Daoy (cell line): ENCODE measurements around the gene CTU2. TPM values are rescaled to one million over a fixed set of nuclear protein-coding genes. Genes with fewer than 3 reads are reported as not detected.

Experiments used
- DNase-seq: peaks from one replicate; pipeline ENCODE4 v3.0.0-alpha.2; 2015; ENCODE audit warnings: low read depth
- total RNA-seq: library from RNA; depleted of rRNA; stranded (reverse); fragments of >200 nt; shearing (Covaris generic); gene quantifications from 2 replicates; pipeline ENCODE4 v1.2.3, GENCODE V29; 2014

CTU2 gene
- total RNA-seq, 1 experiment from 2014 or later = 22.0 TPM

DNA sequence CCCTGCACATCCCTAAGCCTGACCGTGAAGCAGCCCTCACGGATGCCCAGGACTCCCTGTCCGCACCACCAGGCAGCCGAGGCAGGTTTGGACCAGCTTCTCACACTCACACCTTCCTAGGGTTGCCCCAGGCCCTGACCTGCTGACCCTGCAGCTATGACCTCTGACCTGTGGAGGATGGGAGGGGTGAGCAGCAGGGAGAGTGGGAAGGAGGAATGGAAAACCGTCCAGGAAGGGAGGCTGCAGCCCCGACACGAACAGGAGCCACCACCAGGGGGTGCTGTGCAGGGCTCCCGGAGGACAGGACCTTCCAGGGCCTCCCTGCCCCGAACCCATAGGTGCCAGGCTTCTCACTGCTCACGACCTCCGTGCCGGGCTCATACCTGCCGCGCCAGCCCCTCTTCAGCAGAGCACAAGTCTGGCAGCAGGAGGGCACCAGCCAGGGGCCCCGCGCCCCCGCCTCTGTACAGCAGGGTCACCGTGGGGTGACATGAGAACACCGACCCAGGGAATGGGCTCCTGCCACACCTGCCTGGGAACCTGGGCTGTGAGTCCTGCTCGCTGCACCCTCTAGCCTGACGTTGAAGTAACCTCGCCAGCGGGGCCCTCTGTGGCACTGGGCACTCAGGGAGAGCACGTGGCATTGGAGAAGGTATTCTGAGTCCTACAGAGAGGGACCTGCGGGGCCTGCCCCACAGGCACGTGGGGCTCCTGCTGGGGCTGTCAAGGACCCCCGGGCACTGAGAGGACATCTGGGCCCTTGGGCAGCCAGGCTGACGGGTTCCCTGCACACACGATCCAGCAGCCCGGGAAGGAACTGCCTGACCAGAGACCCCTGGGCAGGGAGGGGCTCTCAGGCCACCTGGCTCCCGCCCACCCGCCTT lies 37.6 kb downstream of the CTU2 start:
- DNase-seq = peak; percentile 61

DNA sequence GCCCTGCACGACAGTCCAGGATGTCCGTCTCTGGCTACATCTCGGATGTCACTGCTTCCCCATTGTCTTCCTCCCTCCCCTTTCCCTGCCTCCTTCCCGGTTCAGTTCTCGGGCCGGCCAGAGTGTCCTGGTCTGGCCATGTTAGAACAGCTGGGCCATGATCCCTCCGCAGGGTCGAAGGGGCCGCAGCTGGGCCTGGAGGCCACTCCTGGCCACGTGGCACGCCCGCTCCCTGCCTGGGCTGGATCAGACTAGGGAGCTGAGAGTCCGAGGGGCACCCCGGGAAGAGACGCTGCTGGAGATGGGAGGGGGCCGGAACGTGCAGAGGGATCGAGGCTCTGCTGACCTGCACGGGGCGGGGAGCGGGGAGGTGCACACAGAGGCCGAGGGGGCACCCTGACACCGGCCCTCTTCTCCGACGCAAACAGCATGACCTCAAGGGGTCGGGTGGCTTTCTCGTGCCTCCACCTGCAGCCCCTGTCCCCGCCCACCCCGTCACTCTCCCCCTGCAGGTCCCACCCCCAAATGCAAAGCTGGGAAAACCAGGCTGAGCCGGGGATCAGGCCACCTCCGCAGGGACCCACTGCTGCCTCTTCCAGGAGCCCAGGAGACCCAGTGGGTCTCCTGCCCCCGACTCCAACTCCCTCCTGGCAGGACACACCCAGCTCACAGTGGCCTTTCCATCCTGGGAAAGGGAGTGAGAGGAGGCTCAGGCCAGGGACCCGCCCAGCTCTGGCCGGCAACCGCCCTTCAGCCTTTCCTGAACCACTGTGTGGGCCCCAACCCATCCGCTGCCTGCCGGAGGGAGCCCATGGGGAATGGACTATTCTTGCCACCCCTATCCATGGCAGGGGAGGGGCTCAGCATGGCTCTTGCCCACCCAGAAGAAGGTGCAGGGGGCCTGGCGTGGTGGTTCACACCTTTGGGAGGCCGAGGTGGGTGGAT lies 38.5 kb downstream of the CTU2 start:
- no peak for DNase-seq

DNA sequence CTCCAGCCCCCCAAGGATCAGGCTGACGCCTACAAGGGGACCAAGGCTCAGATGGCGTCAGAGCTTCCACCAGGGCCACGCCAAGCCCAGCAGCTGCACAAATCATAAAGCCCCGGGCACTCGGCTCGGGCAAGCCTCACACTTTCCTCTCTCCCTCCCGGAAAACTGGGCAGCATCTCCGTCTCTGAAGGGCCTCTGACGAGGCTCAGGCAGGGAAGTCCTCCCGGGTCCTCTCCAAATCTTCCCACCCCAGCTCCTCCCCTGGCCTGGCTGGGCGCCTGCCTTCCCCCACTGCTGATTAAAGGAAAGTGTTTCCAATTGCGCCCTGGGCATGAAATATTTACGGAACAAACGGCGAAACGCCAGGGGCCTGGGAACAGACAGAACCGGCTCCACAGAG lies 40.2 kb downstream of the CTU2 start:
- no peak for DNase-seq

DNA sequence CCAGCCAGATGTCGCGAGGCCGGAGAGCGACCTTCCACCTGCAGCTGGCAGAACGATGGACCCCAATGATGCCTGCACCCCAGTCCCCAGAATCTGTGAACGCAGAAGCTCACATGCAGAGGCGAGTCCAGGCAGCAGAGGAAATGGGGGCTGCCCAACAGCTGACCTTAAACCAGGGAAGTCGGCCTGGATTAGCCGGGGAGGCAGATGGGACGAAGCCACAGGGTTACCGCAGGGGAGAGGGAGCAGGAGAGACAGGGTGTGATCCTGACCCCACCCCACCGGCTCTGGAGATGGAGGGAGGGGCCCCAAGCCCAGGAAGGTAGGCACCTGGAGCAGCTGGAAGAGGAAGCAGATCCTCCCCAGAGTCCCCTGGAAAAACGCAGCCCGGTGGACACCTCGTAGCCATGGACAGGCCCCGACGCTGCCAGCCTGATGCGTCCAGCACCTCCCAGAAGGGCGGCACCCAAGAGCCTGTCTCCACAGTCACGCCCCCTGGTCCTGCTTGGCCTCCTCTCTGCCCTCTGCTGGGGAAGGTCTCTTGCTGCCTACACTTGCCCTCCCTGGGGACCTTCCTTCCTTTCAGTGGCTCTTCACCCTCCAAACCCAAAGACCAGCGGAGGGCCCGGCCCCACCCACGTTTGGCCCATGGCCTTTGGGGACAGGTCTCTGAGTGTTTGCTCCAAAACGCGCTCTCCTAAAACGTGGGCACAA lies 41.4 kb downstream of the CTU2 start:
- peak; percentile 34 for DNase-seq

DNA sequence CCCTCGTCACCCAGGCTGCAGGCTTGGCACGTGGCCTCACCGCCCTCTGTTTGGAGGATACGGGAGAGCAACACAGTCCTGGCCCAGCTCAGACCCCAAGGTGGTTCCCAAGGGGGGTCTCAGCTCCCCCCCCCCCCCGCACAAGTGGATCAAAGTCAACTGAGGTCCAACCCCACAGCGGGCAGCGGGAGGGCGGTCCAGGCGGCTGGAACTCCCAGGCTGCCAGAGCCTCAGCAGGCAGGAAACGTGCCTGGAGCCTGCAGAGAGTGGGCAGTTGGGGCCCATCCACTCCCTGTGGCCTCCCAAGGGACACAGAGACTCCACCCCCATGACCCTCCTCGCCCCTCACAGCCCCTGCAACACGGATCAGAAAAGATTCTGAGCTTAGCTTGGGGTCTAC lies 42.1 kb downstream of the CTU2 start:
- DNase-seq = no peak

DNA sequence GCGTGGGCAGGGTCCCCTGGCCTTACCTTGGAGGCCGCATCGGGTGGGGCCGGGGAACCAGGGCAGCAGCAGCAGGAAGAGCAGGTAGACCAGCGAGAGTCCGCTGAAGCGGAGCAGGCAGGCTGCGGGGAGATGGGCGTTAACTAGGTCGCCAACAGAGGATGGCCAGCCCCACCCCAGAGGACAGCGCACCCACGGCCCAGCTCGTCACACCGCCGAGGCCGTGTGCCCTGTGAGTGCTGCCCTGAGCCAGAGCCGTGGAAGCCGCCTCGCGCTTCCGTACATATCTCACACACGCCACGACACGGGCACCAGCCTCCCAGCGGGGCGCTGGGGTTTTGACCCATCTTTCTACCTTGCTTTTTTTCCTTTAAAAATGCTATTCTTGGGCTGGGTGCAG lies 43.1 kb downstream of the CTU2 start:
- DNase-seq = no peak

DNA sequence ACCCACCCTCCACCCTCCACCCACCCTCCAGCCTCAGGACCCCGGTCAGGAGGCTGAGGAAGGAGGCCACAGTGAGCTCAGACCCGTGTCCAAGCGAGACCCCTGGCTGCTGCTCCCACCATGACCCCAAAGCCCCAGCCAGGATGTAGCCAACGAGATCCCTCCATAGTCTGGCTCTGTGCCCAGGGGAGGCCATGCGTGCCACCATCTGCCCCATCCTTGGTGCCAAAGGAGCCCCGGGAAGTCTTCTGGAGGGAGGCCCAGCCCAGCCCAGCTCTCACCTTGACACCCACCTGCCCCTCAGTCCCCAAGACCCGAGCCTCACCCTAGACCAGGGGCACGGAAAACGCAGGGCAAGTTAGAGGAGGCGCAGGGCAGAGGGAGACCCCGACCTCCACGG lies 44.6 kb downstream of the CTU2 start:
- no peak for DNase-seq

DNA sequence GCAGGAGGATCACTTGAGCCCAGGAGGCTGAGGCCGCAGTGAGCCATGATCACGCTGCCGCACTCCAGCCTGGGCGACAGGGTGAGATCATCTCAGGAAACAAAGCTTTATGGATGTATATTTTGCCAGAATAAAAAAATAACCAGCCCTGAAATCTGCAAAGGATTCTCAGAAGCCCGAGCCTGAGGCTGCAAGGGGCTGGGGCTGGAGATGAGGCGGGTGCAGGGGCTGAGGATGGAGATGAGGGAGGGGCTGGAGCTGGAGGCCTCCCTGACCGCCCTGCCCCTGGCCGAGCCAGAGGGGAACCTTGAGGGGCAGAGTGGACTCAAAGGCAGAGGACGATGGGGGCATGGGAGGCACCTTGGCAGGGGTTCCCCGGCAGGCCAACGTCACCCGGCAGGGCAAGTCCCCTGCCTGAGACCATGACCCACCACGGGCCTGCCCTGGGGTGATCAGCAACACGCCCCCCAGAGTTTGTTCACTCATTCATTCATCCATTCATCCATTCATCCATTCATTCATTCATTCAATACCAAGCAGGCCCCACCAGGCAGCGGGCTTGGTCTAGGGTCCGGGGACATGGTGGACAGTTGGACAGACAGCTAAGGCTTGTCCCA lies 46.2 kb downstream of the CTU2 start:
- no peak for DNase-seq

DNA sequence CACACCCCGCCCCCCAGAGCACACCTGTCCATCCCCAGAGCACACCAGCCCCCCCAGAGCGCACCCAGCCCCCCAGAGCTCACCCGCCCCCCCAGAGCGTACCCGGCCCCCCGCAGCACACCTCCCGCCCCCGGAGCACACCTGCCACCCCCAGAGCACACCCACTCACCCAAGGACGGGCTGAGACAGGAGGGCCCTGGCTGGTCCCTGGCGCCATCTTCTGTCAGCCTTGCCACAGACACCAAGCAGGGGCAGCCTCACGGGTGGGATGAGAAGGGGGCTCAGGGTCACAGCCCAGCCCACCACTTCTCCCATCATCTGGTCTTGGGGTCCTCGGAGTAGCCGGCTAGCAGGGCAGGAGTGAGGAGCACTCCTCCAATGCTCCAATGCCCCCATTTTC lies 46.9 kb downstream of the CTU2 start:
- DNase-seq = no peak

DNA sequence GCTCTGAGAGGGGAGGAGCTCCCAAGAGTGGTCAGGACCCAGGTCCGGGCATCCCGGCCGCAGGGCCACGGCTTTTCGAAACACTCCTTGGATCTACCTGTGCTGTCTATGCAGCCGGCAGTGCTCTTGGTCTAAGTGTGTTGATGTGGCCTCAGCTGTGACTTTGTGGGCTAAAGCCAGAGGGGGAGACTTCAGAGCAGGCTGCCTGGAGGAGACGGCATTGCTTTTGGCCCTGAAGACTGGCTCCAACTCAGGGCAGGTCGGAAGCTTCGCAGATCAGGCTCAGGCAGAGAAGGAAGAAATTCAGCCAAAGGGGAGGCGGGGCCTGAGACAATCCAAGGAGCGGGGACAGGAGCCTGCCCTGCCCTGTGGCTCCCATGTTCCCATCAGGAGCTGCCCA lies 47.3 kb downstream of the CTU2 start:
- DNase-seq = no peak

DNA sequence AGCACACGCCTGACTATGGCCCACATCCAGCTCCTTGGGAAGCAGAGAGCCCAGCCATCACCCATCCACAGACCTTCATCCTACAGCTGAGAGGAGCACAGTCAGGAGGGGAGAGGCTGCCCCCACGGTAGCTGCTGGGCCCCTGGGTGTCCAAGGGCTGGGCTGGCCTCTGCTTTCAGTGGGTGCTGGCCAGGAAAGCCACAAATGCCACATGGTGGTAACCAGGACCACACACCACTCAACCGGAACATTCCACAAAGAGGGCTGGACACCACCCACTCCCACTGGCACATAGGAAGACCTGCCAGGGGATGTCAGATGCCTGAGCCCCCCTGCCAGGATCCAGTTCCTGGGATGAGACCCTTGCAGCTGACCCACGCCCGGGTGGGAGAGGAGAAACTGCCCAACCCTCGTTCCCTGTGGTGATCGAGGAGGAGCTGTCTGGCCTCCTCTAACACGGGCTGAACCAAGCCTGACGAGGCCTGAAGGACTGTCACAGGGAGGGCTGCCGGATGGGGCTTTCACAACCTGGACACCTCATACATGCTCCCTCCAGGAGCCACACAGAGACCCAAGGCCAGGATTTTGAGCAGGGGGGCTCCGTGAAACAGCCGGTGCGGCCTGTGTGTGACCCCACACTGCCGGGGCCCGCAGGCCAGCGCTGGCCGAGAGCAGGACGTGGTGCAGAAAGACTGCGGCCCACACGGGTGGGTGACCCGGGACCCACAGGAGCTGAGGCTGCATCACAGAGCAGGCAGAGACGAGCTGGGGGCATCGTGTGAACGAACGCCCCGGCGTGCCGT lies 48.0 kb downstream of the CTU2 start:
- no peak for DNase-seq

DNA sequence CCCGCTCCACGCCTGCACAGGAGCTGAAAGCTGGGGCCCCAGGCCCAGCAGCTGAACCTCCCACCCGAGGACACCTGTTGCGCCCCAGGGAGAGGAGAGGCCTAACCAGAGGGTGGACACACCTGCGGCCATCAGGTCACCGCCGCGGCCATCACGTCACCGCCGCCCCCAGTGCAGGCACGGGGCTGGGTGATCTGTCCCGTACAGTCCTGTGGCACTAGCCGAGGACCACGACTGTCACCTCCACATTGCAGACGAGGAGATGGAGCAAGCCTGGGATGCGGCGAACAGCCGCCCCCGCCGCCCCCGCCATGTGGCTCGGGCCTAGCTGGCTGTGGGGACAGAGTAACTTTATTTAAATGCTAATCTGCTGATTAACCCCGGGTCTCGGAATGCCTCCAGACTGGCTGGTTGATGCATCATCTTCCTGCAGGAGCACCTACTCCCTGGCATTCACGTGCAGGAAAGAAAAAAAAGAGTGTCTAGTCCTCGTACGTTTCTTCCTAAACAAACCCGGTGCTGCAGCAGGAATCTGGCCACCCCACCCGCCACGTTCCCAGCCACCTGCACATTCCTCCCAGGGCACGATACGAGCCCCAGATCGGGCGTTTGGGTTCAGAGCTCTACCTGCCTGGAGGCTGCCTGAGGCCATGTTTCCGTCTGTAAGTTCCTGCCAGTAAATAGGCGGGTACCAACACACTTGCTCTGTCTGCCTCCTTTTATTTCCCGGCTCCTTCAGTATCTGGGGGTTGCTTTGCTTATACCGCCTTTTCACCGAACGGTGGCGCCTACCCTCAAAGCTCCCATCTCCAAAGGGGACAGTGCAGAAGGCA lies 48.8 kb downstream of the CTU2 start:
- peak; percentile 53 for DNase-seq

DNA sequence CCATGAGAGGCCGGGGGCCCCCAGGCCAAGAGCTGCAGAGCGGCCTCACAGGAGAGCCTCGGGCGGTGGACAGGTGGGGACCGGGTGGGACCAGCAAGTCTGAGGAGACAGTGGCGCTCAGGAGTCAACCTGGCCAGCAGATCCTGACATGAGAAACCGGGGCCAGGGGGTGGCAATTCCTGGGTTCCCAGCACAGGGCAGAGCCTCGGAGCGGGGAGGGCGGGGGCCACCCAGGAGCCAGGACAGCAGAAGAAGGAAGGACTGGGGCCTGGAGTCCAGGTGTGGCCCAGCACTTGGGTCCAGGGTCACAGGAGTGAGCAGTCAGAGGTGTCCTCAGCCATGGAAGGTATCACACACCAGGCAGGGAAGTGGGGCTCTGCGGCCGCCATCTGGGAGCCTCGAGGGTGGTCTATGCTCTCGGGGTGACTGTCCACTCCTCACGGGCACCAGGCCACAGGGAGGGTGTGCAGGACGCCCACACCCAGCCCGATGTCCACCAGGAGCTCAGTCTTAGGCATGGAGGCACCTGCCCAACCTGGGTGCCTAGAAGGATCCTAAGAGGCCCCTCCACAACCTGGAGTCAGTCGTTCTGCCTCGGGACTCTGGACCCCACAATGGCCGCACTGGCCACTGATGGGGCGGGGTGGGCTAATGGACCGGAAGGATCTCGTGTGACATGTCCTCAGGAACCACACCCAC lies 49.6 kb downstream of the CTU2 start:
- DNase-seq = no peak

DNA sequence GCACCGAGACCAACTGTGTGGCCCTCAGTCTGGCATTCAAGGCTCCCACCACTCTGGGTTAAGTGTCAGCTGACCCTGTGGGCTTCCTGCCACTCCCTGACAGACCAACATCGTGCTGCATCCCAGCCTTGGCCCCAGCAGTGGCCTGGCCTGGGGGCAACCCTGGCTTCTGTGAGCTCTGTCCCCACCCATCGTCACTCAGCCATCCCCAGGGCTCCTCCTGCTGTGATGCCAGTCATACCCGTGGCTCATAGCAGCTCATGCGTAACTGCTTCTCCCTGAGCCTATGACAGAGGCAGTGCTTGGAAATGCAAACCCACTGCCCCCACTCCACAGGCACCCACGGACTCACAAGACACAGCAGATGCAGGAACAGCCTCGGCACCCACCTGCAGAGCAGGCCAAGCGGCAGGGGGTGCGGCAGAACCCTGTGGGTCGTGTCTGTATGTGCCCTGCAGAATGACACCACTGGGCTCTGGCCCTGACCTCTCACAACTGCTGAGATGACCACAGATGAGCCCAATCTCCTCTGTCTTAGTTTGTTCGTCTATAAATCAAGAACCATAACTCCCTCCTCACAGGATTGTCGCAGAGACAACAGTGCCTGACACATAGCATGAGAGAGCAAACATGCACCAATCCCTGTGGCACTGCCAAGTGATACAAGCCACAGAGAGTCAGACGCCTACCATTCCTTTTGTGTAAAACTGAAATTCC lies 52.1 kb downstream of the CTU2 start:
- DNase-seq = no peak

DNA sequence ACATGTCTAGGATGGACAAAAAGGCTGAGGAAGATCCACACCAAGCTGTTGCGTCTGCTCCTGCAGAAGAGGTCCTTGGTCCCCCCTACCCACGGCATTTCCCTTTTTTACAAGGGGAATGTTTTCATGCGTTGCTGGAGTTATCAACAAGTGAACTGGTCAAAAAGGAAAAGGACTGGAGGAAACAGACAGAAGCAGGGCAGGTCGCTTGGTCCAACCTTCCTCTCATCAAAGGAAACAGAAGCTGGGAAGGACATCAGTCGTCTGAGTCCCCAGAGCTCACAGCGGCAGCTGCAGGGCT lies 52.6 kb downstream of the CTU2 start:
- DNase-seq = no peak

DNA sequence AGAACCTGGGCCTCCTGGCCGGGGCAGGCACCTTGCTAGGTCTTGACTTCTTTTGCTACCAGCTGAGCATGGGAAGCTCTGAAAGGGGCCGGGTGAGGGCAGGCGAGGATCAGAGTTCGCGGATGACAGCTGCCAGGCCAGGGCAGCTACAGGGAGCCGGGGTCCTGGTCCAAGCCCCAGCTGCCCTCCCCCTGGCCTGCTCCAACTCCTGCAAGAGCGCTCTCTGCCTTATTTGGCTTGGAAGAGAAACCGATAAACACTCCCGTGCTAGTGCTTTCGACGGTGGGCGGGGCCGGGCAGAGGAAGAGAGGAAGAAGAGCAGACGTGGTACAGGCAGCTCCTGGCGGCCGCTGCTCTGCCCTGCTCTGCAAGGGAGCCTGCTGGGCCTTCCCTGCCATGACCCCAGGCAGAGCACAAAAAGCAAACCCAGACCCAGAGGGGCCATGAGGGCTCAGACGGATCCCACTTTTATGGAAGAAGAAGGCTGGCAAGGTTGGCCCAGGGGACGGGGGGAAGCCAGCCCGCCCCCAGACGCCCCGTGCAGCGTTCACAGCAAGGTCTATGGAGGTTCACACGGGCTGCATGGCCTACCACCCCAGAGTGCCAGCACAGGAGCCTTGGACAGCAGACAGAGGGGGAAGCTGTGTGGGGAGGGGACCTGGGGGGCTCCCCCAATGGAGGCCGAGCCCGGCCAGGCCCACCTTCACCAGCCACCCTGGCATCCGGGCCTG lies 53.1 kb downstream of the CTU2 start:
- no peak for DNase-seq

DNA sequence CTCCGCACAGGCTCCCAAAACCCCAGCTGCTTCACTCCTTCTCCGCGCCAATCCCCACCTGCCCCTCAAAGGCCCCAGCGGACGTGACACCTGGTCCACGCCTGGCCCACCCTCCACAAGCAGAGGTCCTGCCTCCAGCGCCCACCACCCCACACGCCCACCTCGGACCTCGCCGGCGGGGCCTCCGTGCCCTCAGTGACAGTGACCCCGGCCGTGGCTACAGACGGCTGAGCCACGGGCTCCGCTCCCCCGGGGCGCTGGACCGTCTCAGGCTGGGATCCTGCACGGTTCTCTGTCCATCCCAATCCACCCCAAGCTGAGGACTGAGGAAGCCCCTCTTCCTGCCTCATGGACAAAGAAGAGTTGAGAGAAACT lies 53.7 kb downstream of the CTU2 start:
- DNase-seq = no peak
